ENCODE measurements around the gene PTGES3.

DNA sequence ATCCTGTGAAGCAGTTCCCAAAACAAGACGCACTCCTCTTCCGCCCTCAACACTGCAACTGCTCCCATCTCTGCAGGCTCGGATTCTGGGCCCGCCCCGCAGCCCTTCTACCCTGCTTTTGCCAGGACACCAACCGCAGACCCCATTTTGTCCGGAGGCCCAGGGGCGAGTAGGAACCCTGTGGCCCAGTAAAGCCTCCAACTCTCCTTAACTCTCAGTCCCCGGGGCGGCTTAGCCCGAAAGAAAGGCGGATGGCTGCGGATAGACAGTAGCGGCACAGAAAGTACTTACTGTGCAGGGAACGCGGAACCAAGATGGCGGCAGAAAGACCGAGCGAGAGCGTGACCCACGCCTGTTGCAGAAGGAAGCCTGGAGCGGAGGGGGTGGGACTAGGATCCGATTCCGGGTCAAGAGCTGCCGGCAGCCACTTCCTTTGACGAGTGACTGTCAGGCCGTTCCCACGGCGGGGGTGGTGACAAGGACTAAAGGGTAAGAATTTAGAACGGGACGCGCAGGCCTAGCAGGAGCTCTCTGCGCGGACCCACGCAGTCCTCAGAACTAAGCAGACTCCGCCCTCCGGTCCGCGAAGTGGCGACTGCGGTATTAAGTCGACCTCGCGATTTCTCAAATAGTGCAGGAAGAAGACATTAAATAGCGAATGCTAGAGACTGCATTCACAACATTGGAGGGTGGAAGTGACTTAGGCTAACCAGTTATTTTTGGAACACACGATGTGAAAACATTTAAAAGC is 37.1 kb upstream of the PTGES3 start, which contains the start of gene NACA:
- TF ChIP-seq ZNF777 (tag by site-specific recombination; IDR thresholded peaks at IDR 0.05; ENCODE audit: borderline replicate concordance) (no peak), ZBTB21 (tag by site-specific recombination; IDR thresholded peaks at IDR 0.05) (no peak; the same call in 1 of the 2 replicates), ZNF544 (tag by site-specific recombination; IDR thresholded peaks at IDR 0.05) (no peak), ZNF114 (tag by site-specific recombination; IDR thresholded peaks at IDR 0.05) (no peak)
- TF ChIP-seq, protein P1, sequence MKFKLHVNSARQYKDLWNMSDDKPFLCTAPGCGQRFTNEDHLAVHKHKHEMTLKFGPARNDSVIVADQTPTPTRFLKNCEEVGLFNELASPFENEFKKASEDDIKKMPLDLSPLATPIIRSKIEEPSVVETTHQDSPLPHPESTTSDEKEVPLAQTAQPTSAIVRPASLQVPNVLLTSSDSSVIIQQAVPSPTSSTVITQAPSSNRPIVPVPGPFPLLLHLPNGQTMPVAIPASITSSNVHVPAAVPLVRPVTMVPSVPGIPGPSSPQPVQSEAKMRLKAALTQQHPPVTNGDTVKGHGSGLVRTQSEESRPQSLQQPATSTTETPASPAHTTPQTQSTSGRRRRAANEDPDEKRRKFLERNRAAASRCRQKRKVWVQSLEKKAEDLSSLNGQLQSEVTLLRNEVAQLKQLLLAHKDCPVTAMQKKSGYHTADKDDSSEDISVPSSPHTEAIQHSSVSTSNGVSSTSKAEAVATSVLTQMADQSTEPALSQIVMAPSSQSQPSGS (tag by site-specific recombination; IDR thresholded peaks at IDR 0.05; ENCODE audit: low read depth), result no peak
- TF ChIP-seq, protein P2, sequence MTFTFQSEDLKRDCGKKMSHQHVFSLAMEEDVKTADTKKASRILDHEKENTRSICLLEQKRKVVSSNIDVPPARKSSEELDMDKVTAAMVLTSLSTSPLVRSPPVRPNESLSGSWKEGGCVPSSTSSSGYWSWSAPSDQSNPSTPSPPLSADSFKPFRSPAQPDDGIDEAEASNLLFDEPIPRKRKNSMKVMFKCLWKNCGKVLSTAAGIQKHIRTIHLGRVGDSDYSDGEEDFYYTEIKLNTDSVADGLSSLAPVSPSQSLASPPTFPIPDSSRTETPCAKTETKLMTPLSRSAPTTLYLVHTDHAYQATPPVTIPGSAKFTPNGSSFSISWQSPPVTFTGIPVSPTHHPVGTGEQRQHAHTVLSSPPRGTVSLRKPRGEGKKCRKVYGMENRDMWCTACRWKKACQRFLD (tag by site-specific recombination; IDR thresholded peaks at IDR 0.05), result no peak
